Ishikawa (cell line): ENCODE results near the gene SH3TC1.

Experiments used
- CEBPB ChIP-seq: IDR thresholded peaks from 2 replicates; pipeline ENCODE4 v1.6.1; 2012
- EP300 ChIP-seq: IDR thresholded peaks from 2 replicates; pipeline ENCODE4 v1.6.1; 2012; ENCODE audit warnings: borderline replicate concordance
- FOXM1 ChIP-seq: IDR thresholded peaks from 2 replicates; pipeline ENCODE4 v1.6.1; 2012; ENCODE audit warnings: low read depth, borderline replicate concordance
- NFIC ChIP-seq: IDR thresholded peaks from 2 replicates; pipeline ENCODE4 v1.6.1; 2012
- RAD21 ChIP-seq: IDR thresholded peaks from 2 replicates; pipeline ENCODE4 v1.6.1; 2012; ENCODE audit warnings: low read depth
- REST ChIP-seq: IDR thresholded peaks from 2 replicates; pipeline ENCODE4 v1.6.1; 2012; ENCODE audit warnings: low read depth, mild to moderate bottlenecking
- TAF1 ChIP-seq: IDR thresholded peaks from 2 replicates; pipeline ENCODE4 v1.6.1; 2012; ENCODE audit warnings: low read depth, mild to moderate bottlenecking
- TCF12 ChIP-seq: IDR thresholded peaks from 2 replicates; pipeline ENCODE4 v1.6.1; 2012; ENCODE audit warnings: low read depth
- TEAD4 ChIP-seq: IDR thresholded peaks from 2 replicates; pipeline ENCODE4 v1.6.1; 2012
- USF1 ChIP-seq: IDR thresholded peaks from 2 replicates; pipeline ENCODE4 v1.6.1; 2012
- YY1 ChIP-seq: IDR thresholded peaks from 2 replicates; pipeline ENCODE4 v1.6.1; 2012; ENCODE audit warnings: low read depth
- ZBTB7A ChIP-seq: IDR thresholded peaks from 2 replicates; pipeline ENCODE4 v1.6.1; 2012; ENCODE audit warnings: low read depth
- TF ChIP-seq, protein P1 (sequence below): IDR thresholded peaks from 2 replicates; pipeline ENCODE4 v1.6.1; 2012

DNA sequence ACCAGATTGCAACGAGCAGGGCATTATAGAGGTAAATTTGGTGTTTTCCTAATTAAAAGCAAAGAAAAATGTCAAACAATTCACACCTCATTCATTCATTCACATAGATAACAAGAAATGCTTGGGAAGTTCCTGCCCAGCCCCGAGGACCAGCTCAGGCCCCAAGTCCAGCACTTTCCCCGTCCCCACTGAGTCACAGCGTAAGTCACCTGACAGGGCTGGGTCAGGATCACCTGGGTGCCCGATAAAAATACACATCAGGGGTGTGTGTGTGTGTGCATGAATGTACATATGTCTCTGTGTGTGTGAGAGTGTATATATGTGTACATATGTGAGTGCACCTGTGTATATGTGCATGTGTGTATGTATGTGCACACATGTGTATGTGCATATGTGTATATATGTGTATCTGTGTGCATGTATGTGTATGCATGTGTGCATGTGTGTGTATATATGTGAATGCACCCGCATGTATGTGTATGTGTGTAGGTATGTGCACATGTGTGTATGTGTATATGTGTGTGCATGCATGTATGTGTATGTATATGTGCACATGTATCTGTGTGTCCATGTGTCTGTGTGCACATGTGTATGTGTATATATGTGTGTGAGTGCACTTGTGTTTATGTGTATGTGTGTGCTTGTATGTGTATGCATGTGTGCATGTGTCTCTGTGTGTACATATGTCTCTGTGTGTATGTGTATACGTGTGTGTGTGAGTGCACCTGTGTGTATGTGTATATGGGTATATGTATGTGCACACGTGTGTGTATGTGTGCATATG lies 18.6 kb upstream of the SH3TC1 start:
- TF ChIP-seq TAF1 (no peak), REST (no peak), NFIC (no peak), EP300 (no peak), USF1 (no peak), YY1 (no peak), RAD21 (no peak), TEAD4 (no peak), TCF12 (no peak), ZBTB7A (no peak), CEBPB (no peak), FOXM1 (no peak)
- TF ChIP-seq, protein P1, sequence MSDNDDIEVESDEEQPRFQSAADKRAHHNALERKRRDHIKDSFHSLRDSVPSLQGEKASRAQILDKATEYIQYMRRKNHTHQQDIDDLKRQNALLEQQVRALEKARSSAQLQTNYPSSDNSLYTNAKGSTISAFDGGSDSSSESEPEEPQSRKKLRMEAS, result no peak
